ENCODE measurements around the gene SKAP1.

SKAP1 gene

DNA sequence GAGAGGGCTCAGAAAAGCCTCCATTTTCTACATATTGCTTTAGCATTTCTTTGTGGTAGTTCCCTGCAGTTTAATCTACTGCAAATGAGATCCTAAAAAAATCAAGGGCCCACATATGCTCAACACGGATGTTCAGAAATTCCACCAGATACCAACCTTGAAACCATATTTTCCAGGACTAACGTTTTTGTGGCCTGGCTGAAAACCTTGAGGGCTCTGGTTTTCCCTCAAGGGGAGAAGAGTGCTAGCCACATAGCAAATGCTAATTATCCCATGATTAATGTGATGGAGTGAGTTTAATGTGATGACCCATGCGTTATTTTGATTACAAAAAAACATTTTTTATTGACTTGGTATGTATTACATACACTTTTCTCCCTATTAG lies 253.6 kb downstream of the SKAP1 start:
- Histone ChIP-seq H3K27me3 (peaks cover 98% of the 10 kb centered on the region), H3K4me1 (no peaks in the 10 kb centered on the region), H3K9me3 (peaks cover under 1% of the 10 kb centered on the region; the same call in 1 of the 2 replicates), H3K4me3 (ENCODE audit: low read depth, low read length) (no peak overlapping the region), H3K36me3 (no peaks in the 10 kb centered on the region)
- no peak for DNase-seq
- TF ChIP-seq, protein P1, sequence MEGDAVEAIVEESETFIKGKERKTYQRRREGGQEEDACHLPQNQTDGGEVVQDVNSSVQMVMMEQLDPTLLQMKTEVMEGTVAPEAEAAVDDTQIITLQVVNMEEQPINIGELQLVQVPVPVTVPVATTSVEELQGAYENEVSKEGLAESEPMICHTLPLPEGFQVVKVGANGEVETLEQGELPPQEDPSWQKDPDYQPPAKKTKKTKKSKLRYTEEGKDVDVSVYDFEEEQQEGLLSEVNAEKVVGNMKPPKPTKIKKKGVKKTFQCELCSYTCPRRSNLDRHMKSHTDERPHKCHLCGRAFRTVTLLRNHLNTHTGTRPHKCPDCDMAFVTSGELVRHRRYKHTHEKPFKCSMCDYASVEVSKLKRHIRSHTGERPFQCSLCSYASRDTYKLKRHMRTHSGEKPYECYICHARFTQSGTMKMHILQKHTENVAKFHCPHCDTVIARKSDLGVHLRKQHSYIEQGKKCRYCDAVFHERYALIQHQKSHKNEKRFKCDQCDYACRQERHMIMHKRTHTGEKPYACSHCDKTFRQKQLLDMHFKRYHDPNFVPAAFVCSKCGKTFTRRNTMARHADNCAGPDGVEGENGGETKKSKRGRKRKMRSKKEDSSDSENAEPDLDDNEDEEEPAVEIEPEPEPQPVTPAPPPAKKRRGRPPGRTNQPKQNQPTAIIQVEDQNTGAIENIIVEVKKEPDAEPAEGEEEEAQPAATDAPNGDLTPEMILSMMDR (IDR thresholded peaks at IDR 0.05; ENCODE audit: low read depth, low read length): no peak

DNA sequence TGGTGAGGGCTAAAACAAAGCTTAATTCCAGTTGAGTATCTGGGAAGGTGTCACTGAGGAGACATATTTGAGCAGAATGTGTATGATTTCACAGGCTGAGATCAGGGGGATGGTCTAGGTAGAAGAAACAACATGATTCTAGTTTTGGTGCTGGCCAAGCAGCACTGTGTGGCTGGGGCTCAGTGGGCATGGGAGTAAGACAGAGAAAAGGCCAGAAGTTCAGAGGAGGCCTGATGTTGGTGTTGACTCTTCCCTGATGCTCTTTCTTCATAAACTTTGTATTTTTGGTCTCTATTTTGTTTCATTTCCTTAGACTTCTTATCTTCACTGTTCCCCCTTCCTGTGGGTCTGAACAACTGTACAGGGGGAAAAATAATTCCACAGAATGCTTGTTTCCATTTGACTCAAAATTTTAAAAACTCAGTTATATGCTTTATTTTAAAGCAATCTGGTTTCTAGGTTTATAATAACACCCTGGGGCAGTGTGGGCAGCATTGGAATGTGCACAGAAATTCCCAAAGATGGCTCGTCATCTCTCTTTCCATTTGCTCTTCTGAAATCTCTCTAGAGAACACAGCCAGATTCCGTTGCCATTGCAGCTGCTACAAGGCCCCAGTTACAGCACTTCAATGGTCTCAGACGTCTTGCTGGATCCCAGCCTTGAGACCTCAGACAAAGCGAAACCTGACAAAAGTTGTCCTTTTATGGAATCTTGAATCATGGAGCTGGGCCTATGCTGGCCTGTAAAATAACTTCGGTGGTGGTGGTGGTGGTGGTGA lies 254.1 kb downstream of the SKAP1 start:
- DNase-seq: no peak
- Histone ChIP-seq H3K9me3 (peaks cover 3% of the 10 kb centered on the region; the same call in 1 of the 2 replicates), H3K36me3 (no peaks in the 10 kb centered on the region), H3K4me1 (no peaks in the 10 kb centered on the region), H3K27me3 (peaks cover 96% of the 10 kb centered on the region), H3K4me3 (ENCODE audit: low read depth, low read length) (no peak overlapping the region)
- TF ChIP-seq, protein P1 (IDR thresholded peaks at IDR 0.05; ENCODE audit: low read depth, low read length): no peak

DNA sequence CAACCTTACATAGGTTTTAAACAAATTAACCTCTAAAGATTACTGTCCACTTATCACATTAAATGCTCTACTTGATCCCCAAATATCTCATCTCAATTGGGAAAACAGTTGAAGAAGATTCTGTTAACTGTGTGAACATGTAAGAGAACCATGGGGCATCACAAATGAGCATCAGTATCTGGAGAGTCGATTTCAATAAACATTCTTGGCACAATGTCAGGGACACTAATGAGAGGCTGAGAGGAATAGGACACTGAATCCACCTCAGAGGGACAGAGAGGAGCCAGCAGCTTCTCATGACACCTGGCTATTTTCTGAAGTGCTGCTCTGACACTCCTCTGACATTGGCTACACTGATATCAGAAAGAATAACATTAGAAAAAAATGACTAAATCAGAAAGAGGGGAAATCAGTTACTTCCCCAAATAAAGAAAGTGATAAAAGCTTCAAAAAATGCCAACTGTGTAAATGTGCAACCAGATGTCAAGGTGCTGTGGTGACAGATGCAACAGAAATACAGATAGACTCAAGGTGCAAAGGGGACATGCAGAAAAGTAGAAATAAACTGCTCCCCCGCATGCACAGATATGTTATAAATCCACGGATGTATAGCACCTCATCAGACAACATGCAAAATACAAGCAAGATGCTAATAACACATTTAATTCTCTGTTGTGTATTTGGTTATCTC lies 255.0 kb downstream of the SKAP1 start:
- peaks cover 96% of the 10 kb centered on the region for H3K27me3 ChIP-seq
- no peak for DNase-seq
- H3K4me1 ChIP-seq: no peaks in the 10 kb centered on the region
- peaks cover 3% of the 10 kb centered on the region; the same call in 1 of the 2 replicates for H3K9me3 ChIP-seq
- no peak overlapping the region for H3K4me3 ChIP-seq (ENCODE audit: low read depth, low read length)
- H3K36me3 ChIP-seq: no peaks in the 10 kb centered on the region
- TF ChIP-seq, protein P1 (IDR thresholded peaks at IDR 0.05; ENCODE audit: low read depth, low read length): no peak

DNA sequence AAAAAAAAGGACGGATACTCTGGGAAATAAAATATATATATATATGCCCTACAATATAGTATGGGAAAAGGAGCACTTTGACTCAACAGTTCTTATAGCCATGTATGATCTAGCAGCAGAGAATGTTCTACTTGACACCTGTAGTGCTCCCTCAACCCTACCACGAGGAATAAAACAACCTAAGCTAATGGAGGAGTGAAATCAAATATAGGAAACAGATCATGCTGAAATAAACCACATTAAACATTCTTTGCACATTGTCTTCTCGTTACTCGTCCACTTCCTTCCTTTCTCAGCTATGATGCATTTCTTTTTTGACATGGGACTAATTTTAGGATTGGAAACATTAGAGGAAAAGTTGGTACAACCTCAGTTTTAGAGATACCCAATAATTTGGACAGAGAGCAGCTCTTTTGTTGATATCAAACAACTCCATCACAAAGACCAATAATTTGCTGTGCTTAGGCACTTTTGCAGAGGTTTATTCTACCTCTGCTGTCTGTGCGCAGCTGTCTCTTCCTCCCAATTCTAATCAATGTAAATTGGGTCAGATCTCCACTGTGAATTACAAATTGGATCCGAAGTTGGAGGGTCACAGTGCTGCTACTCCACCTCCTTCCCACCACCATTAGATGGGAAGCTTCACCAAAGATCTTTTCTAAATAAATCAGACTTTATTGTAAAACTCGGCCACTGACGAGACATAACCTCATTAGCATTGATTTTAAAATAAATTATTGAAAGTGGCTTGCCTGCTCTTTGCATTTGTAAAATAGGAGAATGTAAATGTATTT lies 256.6 kb downstream of the SKAP1 start:
- H3K4me1 ChIP-seq: no peaks in the 10 kb centered on the region
- H3K27me3 ChIP-seq: peaks cover 96% of the 10 kb centered on the region
- H3K9me3 ChIP-seq: peaks cover 3% of the 10 kb centered on the region; the same call in 1 of the 2 replicates
- TF ChIP-seq, protein P1 (IDR thresholded peaks at IDR 0.05; ENCODE audit: low read depth, low read length): no peak
- H3K36me3 ChIP-seq: no peaks in the 10 kb centered on the region
- no peak for DNase-seq
- H3K4me3 ChIP-seq (ENCODE audit: low read depth, low read length): no peak overlapping the region

DNA sequence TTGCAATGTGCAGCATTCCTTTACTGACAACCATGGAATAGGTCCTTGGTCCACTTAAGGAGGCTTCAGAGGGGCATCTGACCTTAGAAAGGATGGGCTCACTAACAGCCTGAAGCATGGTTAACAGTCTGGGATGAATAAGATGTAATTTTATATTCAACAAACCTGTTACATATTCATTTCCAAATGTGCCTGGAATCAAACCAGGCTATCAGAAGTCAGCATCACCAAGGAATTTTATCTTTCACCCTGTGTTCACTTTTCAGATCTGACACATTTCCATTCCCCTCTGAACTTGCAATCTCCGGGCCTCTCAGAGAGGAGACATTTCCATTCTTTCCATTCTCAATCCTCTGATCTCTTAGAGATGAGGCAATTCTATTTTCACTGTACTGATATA lies 260.1 kb downstream of the SKAP1 start:
- TF ChIP-seq, protein P1 (IDR thresholded peaks at IDR 0.05; ENCODE audit: low read depth, low read length): no peak

More for the DNA sequence above, 260.1 kb downstream of the SKAP1 start:
- Histone ChIP-seq H3K4me1 (no peaks in the 10 kb centered on the region), H3K36me3 (no peaks in the 10 kb centered on the region), H3K27me3 (peaks cover 98% of the 10 kb centered on the region), H3K4me3 (ENCODE audit: low read depth, low read length) (no peak overlapping the region), H3K9me3 (peaks cover 3% of the 10 kb centered on the region; the same call in 1 of the 2 replicates)
- DNase-seq: no peak

Data from BE2C (cell line).